ENCODE results near the gene COMMD7.

COMMD7 gene

GRCh38 chr20:32675223-32675975 is 67.9 kb downstream of the COMMD7 start:
- 0 out of 2 replicates have a peak overlapping the region, but pooled peaks have one; percentile 15 for H3K27ac ChIP-seq
- TF ChIP-seq CTCF (IDR thresholded peaks at IDR 0.05): no peak
- TF ChIP-seq ZFX (IDR thresholded peaks at IDR 0.05; ENCODE audit: borderline replicate concordance): no peak

- no peak overlapping the region for H3K27ac ChIP-seq
- TF ChIP-seq ZFX (IDR thresholded peaks at IDR 0.05; ENCODE audit: borderline replicate concordance) (no peak), CTCF (IDR thresholded peaks at IDR 0.05) (peak; percentile 96)
Measured at GRCh38 chr20:32674362-32674789, 68.9 kb downstream of the COMMD7 start.

GRCh38 chr20:32672982-32673851 is 70.0 kb downstream of the COMMD7 start:
- no peak for TF ChIP-seq CTCF (IDR thresholded peaks at IDR 0.05)
- H3K27ac ChIP-seq: no peak overlapping the region

GRCh38 chr20:32672394-32672981 is 70.8 kb downstream of the COMMD7 start:
- H3K27ac ChIP-seq: no peak overlapping the region
- no peak for TF ChIP-seq CTCF (IDR thresholded peaks at IDR 0.05)
- no peak for TF ChIP-seq ZFX (IDR thresholded peaks at IDR 0.05; ENCODE audit: borderline replicate concordance)

- no peak overlapping the region for H3K27ac ChIP-seq
- TF ChIP-seq CTCF (IDR thresholded peaks at IDR 0.05) (no peak), ZFX (IDR thresholded peaks at IDR 0.05; ENCODE audit: borderline replicate concordance) (no peak)
Measured at GRCh38 chr20:32670773-32671455, 72.4 kb downstream of the COMMD7 start.

GRCh38 chr20:32667027-32667426 is 76.2 kb downstream of the COMMD7 start:
- H3K27ac ChIP-seq: no peak overlapping the region
- TF ChIP-seq ZFX (IDR thresholded peaks at IDR 0.05; ENCODE audit: borderline replicate concordance) (no peak), CTCF (IDR thresholded peaks at IDR 0.05) (no peak)
